Bronchus fibroblast of lung (primary cell): ENCODE results near the gene ABCD4. TPM values are rescaled to one million over a fixed set of nuclear protein-coding genes. Genes with fewer than 3 reads are reported as not detected.

Experiments used
- total RNA-seq: library from RNA; depleted of rRNA; stranded (reverse); fragments of >200 nt; gene quantifications from 2 replicates; pipeline ENCODE4 v1.2.3, GENCODE V29; 2015

Gene ABCD4
- total RNA-seq: 23.9 and 26.2 TPM in 2 replicates

GRCh38 chr14:74302634-74303569 is at the start of gene ABCD4:
Gene ABCD4, minus strand, starts transcription at chr14:74302934. Its CDS starts 22 bp downstream, at chr14:74302912.

GRCh38 chr14:74348241-74348734 is 45.6 kb upstream of the ABCD4 start, which contains the start of gene VRTN:
Gene VRTN, plus strand, starts transcription at chr14:74348471. Its CDS starts 8,313 bp downstream, at chr14:74356784.

GRCh38 chr14:74238974-74239847 is 63.5 kb downstream of the ABCD4 start, which contains the start of gene VSX2:
Gene VSX2, plus strand, starts transcription at chr14:74239449. Its CDS starts 113 bp downstream, at chr14:74239562.

Other genes starting within 250 kb of the ABCD4 start
- 12.8 and 14.3 TPM in 2 replicates for gene ALDH6A1, start 218.5 kb downstream of the ABCD4 start, total RNA-seq
- gene LIN52, start 218.0 kb downstream of the ABCD4 start, total RNA-seq: 8.2 and 9.1 TPM in 2 replicates
- not detected in 2 replicates for gene VSX2, start 63.5 kb downstream of the ABCD4 start, total RNA-seq
- not detected in 2 replicates for gene VRTN, start 45.5 kb upstream of the ABCD4 start, total RNA-seq
- gene SYNDIG1L, start 123.3 kb upstream of the ABCD4 start, total RNA-seq: under 0.01 TPM in 1 of 2 replicates, not detected in the other
- gene NPC2, start 190.4 kb upstream of the ABCD4 start, total RNA-seq: 254 and 299 TPM in 2 replicates
- 25.0 and 25.2 TPM in 2 replicates for gene ISCA2, start 190.8 kb upstream of the ABCD4 start, total RNA-seq